Colonic mucosa (tissue), 4 donors: ENCODE results near the gene SH3GL3. TPM values are rescaled to one million over a fixed set of nuclear protein-coding genes. Genes with fewer than 3 reads are reported as not detected.

Experiments
- DNase-seq: peaks from one replicate; pipeline ENCODE4 v3.0.0-alpha.2; 2020
- H3K27ac ChIP-seq: fragments of 200-600 bp; one replicate; pipeline ENCODE4 v1.8.0; 2021
- H3K27me3 ChIP-seq: fragments of 200-600 bp; one replicate; pipeline ENCODE4 v1.8.0; 2021
- H3K36me3 ChIP-seq: fragments of 200-600 bp; one replicate; pipeline ENCODE4 v1.8.0; 2021
- H3K4me1 ChIP-seq: fragments of 200-600 bp; one replicate; pipeline ENCODE4 v1.8.0; 2021; ENCODE audit warnings: mild to moderate bottlenecking
- H3K4me3 ChIP-seq: fragments of 200-600 bp; one replicate; pipeline ENCODE4 v1.8.0; 2021
- H3K9ac ChIP-seq, 2 donors: one replicate each; pipeline ENCODE4 v1.7.0; 2013; ENCODE audit warnings: control low read depth in 2 of 2, low read depth in 2 of 2, low read length in 2 of 2
- H3K9me3 ChIP-seq: fragments of 200-600 bp; one replicate; pipeline ENCODE4 v1.8.0; 2021
- CTCF ChIP-seq: fragments of 200-600 bp; IDR thresholded peaks from one replicate; pipeline ENCODE4 v1.8.0; 2022; ENCODE audit warnings: antibody characterized with exemption, mild to moderate bottlenecking
- intact Hi-C: fragments of 100-400 bp; cut with DNase I; formaldehyde crosslinking; loops from one replicate; pipeline ENCODE4 v1.14.1; 2022
- total RNA-seq, 2 donors: library from RNA; stranded (reverse); fragmentation: NEBNext Ultra II Directional in 1 of 2; extraction: Animal tissue kit (Norgen Biotek cat#: 25700) in 1 of 2; gene quantifications; one replicate each; pipeline ENCODE4 v1.2.1, GENCODE V29; 2021
- donor health status: healthy.
- donor health status: DM: no; HTN: no; CAD: no.
- donor health status: DM: no; HTN: no; CAD: no.

SH3GL3 gene
- total RNA-seq, 2 donors from 2014 or later, result not detected

- DNase-seq, result no peak
- intact Hi-C loops, result no loop called here
- Histone ChIP-seq H3K4me1 (no peaks in the 10 kb centered on the region), H3K36me3 (no peaks in the 10 kb centered on the region), H3K27ac (no peak overlapping the region), H3K9ac (no peak overlapping the region), H3K9me3 (no peaks in the 10 kb centered on the region), H3K4me3 (no peak overlapping the region), H3K27me3 (no peaks in the 10 kb centered on the region)
- no peak for TF ChIP-seq CTCF
Observed at GRCh38 chr15:83537606-83538005, 90.5 kb downstream of the SH3GL3 start.

- DNase-seq, result no peak
- H3K27me3 ChIP-seq, result no peaks in the 10 kb centered on the region
- H3K4me1 ChIP-seq, result no peaks in the 10 kb centered on the region
- H3K9ac ChIP-seq, result no peak overlapping the region
- no peak overlapping the region for H3K4me3 ChIP-seq
- intact Hi-C loops, result no loop called here
- H3K36me3 ChIP-seq, result no peaks in the 10 kb centered on the region
- no peak overlapping the region for H3K27ac ChIP-seq
- no peak for TF ChIP-seq CTCF
- no peaks in the 10 kb centered on the region for H3K9me3 ChIP-seq
Observed at GRCh38 chr15:83538682-83539081, 91.5 kb downstream of the SH3GL3 start.

GRCh38 chr15:83545804-83546511 lies 98.8 kb downstream of the SH3GL3 start:
- Histone ChIP-seq H3K36me3 (no peaks in the 10 kb centered on the region), H3K4me1 (no peaks in the 10 kb centered on the region), H3K27ac (no peak overlapping the region), H3K9me3 (no peaks in the 10 kb centered on the region), H3K4me3 (no peak overlapping the region), H3K9ac (no peak overlapping the region), H3K27me3 (no peaks in the 10 kb centered on the region)
- intact Hi-C loops, result no loop called here
- TF ChIP-seq CTCF, result no peak
- no peak for DNase-seq

GRCh38 chr15:83546512-83546888 lies 99.4 kb downstream of the SH3GL3 start:
- H3K27me3 ChIP-seq, result no peaks in the 10 kb centered on the region
- no peak overlapping the region for H3K9ac ChIP-seq
- H3K36me3 ChIP-seq, result no peaks in the 10 kb centered on the region
- no peaks in the 10 kb centered on the region for H3K4me1 ChIP-seq
- no peak overlapping the region for H3K4me3 ChIP-seq
- H3K27ac ChIP-seq, result no peak overlapping the region
- no peak for TF ChIP-seq CTCF
- no peak for DNase-seq
- intact Hi-C loops, result no loop called here
- H3K9me3 ChIP-seq, result no peaks in the 10 kb centered on the region

GRCh38 chr15:83547168-83547567 lies 100.0 kb downstream of the SH3GL3 start:
- Histone ChIP-seq H3K27ac (no peak overlapping the region), H3K9ac (no peak overlapping the region), H3K4me3 (no peak overlapping the region), H3K4me1 (no peaks in the 10 kb centered on the region), H3K9me3 (no peaks in the 10 kb centered on the region), H3K27me3 (no peaks in the 10 kb centered on the region), H3K36me3 (no peaks in the 10 kb centered on the region)
- TF ChIP-seq CTCF, result no peak
- DNase-seq, result no peak
- intact Hi-C loops, result no loop called here
